Neural progenitor cell (in vitro differentiated cells): ENCODE results near the gene TSPAN18. TPM values are rescaled to one million over a fixed set of nuclear protein-coding genes. Genes with fewer than 3 reads are reported as not detected.

Source experiments
- DNase-seq: peaks from one replicate; pipeline ENCODE4 v3.0.0-alpha.2; 2016; ENCODE audit warnings: low spot score
- H2AFZ ChIP-seq: fragments of 200-600 bp; sonication (generic); replicated peaks from 2 replicates; pipeline ENCODE4 v1.6.1; 2016; ENCODE audit warnings: antibody characterized with exemption
- H3F3A ChIP-seq: fragments of 200-600 bp; sonication (generic); 2 replicates; pipeline ENCODE4 v1.6.1; 2016; ENCODE audit warnings: antibody characterized with exemption, low read depth
- H3K27ac ChIP-seq: fragments of 200-600 bp; sonication (generic); 2 replicates; pipeline ENCODE4 v1.5.1; 2016; ENCODE audit warnings: mild to moderate bottlenecking
- H3K27me3 ChIP-seq: fragments of 200-600 bp; sonication (generic); 2 replicates; pipeline ENCODE4 v1.6.1; 2016; ENCODE audit warnings: mild to moderate bottlenecking, moderate library complexity
- H3K36me3 ChIP-seq: fragments of 200-600 bp; sonication (generic); 2 replicates; pipeline ENCODE4 v1.5.1; 2016
- H3K4me1 ChIP-seq: fragments of 200-600 bp; sonication (generic); 2 replicates; pipeline ENCODE4 v1.6.1; 2016; ENCODE audit warnings: mixed run types
- H3K4me2 ChIP-seq: fragments of 200-600 bp; sonication (generic); 2 replicates; pipeline ENCODE4 v1.6.1; 2016
- H3K4me3 ChIP-seq: fragments of 200-600 bp; sonication (generic); 2 replicates; pipeline ENCODE4 v1.5.1; 2016
- H3K79me2 ChIP-seq: fragments of 200-600 bp; sonication (generic); 2 replicates; pipeline ENCODE4 v1.6.1; 2016; ENCODE audit warnings: low read depth
- H3K9ac ChIP-seq: fragments of 200-600 bp; sonication (generic); 2 replicates; pipeline ENCODE4 v1.6.1; 2016
- H3K9me3 ChIP-seq: fragments of 200-600 bp; sonication (generic); 2 replicates; pipeline ENCODE4 v1.5.1; 2016; ENCODE audit warnings: low read depth
- H4K20me1 ChIP-seq: fragments of 200-600 bp; sonication (generic); 2 replicates; pipeline ENCODE4 v1.6.1; 2016; ENCODE audit warnings: low read depth
- H3K27ac Mint-ChIP-seq: 3 replicates; pipeline ENCODE4 v1.8.0; 2021; ENCODE audit warnings: mixed read lengths
- H3K27me3 Mint-ChIP-seq: 2 replicates; pipeline ENCODE4 v1.8.0; 2022; ENCODE audit warnings: low read depth, mild to moderate bottlenecking, inconsistent platforms, moderate library complexity, mixed read lengths; ENCODE audit not compliant: insufficient read depth
- H3K36me3 Mint-ChIP-seq: 3 replicates; pipeline ENCODE4 v1.8.0; 2021; ENCODE audit warnings: mixed read lengths
- H3K4me1 Mint-ChIP-seq: 3 replicates; pipeline ENCODE4 v1.8.0; 2021; ENCODE audit warnings: mixed read lengths
- H3K4me3 Mint-ChIP-seq: 3 replicates; pipeline ENCODE4 v1.8.0; 2021; ENCODE audit warnings: mild to moderate bottlenecking, moderate library complexity, mixed read lengths
- H3K9me3 Mint-ChIP-seq: 3 replicates; pipeline ENCODE4 v1.8.0; 2020; ENCODE audit warnings: mixed read lengths
- CTCF ChIP-seq: fragments of 200-600 bp; sonication (generic); IDR thresholded peaks from 2 replicates; pipeline ENCODE4 v1.5.1; 2017; ENCODE audit warnings: antibody characterized with exemption, mild to moderate bottlenecking
- EZH2 ChIP-seq: fragments of 200-600 bp; sonication (generic); IDR thresholded peaks from 2 replicates; pipeline ENCODE4 v1.6.1; 2017; ENCODE audit warnings: antibody characterized with exemption, mild to moderate bottlenecking, moderate library complexity
- EZH2phosphoT487 ChIP-seq: fragments of 200-600 bp; sonication (generic); IDR thresholded peaks from 2 replicates; pipeline ENCODE4 v1.6.1; 2017; ENCODE audit warnings: antibody characterized with exemption
- total RNA-seq: library from RNA; depleted of rRNA; stranded (reverse); fragments of >200 nt; gene quantifications from 2 replicates; pipeline ENCODE4 v1.2.3, GENCODE V29; 2015; ENCODE audit warnings: low replicate concordance

Gene TSPAN18
- total RNA-seq, 1 donor from 2014 or later, result 16.5 TPM

GRCh38 chr11:44752713-44753112, 26.0 kb downstream of the TSPAN18 start:
- Histone ChIP-seq H3K4me2 (no peak overlapping the region), H3K27ac (no peak overlapping the region), H3K9me3 (peaks cover 3% of the 10 kb centered on the region), H2AFZ (no peak overlapping the region), H3K4me1 (peaks cover 31% of the 10 kb centered on the region), H4K20me1 (peaks cover 61% of the 10 kb centered on the region), H3K9ac (no peak overlapping the region), H3K79me2 (peaks cover 13% of the 10 kb centered on the region), H3K36me3 (no peaks in the 10 kb centered on the region), H3K27me3 (peaks cover 4% of the 10 kb centered on the region), H3F3A (peaks cover 38% of the 10 kb centered on the region), H3K4me3 (no peak overlapping the region)
- Mint-ChIP-seq H3K9me3 (peaks cover 4% of the 10 kb centered on the region), H3K27me3 (peaks cover 4% of the 10 kb centered on the region), H3K27ac (no peak overlapping the region), H3K4me1 (peaks cover 59% of the 10 kb centered on the region), H3K36me3 (peaks cover 14% of the 10 kb centered on the region), H3K4me3 (no peak overlapping the region)
- no peak for DNase-seq
- no peak for TF ChIP-seq EZH2phosphoT487
- TF ChIP-seq CTCF, result no peak

GRCh38 chr11:44753961-44754645, 27.3 kb downstream of the TSPAN18 start:
- Histone ChIP-seq H3K4me1 (peaks cover 38% of the 10 kb centered on the region), H3K27me3 (peaks cover 4% of the 10 kb centered on the region), H3K4me3 (no peak overlapping the region), H2AFZ (no peak overlapping the region), H4K20me1 (peaks cover 55% of the 10 kb centered on the region), H3K79me2 (peaks cover 22% of the 10 kb centered on the region), H3K4me2 (peak overlapping the region; percentile 33), H3K27ac (no peak overlapping the region), H3F3A (peaks cover 38% of the 10 kb centered on the region), H3K9ac (no peak overlapping the region), H3K9me3 (peaks cover 3% of the 10 kb centered on the region), H3K36me3 (peaks cover 4% of the 10 kb centered on the region)
- TF ChIP-seq CTCF (no peak), EZH2phosphoT487 (no peak), EZH2 (no peak)
- Mint-ChIP-seq H3K4me3 (no peak overlapping the region), H3K9me3 (peaks cover 12% of the 10 kb centered on the region), H3K27ac (peak overlapping the region; percentile 67), H3K4me1 (peaks cover 52% of the 10 kb centered on the region), H3K27me3 (peaks cover 4% of the 10 kb centered on the region), H3K36me3 (peaks cover 18% of the 10 kb centered on the region)
- DNase-seq, result no peak

GRCh38 chr11:44754876-44755555, 28.3 kb downstream of the TSPAN18 start:
- no peak overlapping the region for H3K9ac ChIP-seq
- Mint-ChIP-seq H3K4me3 (no peak overlapping the region), H3K27me3 (peaks cover 6% of the 10 kb centered on the region), H3K27ac (no peak overlapping the region), H3K9me3 (peaks cover 12% of the 10 kb centered on the region), H3K36me3 (peaks cover 19% of the 10 kb centered on the region), H3K4me1 (peaks cover 56% of the 10 kb centered on the region)
- peak overlapping the region; percentile 33 for H3K4me2 ChIP-seq
- H3K4me1 ChIP-seq, result peaks cover 42% of the 10 kb centered on the region
- peaks cover 61% of the 10 kb centered on the region for H4K20me1 ChIP-seq
- DNase-seq, result no peak
- H3K27ac ChIP-seq, result no peak overlapping the region
- H3K36me3 ChIP-seq, result peaks cover 4% of the 10 kb centered on the region
- peaks cover 22% of the 10 kb centered on the region for H3K79me2 ChIP-seq
- TF ChIP-seq CTCF (no peak), EZH2 (no peak), EZH2phosphoT487 (no peak)
- peaks cover 41% of the 10 kb centered on the region for H3F3A ChIP-seq
- no peak overlapping the region for H2AFZ ChIP-seq
- no peak overlapping the region for H3K4me3 ChIP-seq
- peaks cover 3% of the 10 kb centered on the region for H3K9me3 ChIP-seq
- H3K27me3 ChIP-seq, result peaks cover 4% of the 10 kb centered on the region
